HFF-Myc (cell line): Measurements from ENCODE around the gene FLCN.

Source experiments
- DNase-seq: peaks from one replicate; pipeline ENCODE4 v3.0.0-alpha.2; 2011; ENCODE audit warnings: low read depth; ENCODE audit errors: extremely low read depth
- H3K4me3 ChIP-seq: replicated peaks from 2 replicates; pipeline ENCODE4 v1.5.1; 2011; ENCODE audit warnings: low read depth, mild to moderate bottlenecking, control low read depth, low read length
- CTCF ChIP-seq: IDR thresholded peaks from 2 replicates; pipeline ENCODE4 v1.5.1; 2012; ENCODE audit warnings: mild to moderate bottlenecking, low read depth, low read length, control low read depth; ENCODE audit errors: missing control alignments

FLCN gene

GRCh38 chr17:17165666-17166308 lies 71.2 kb downstream of the FLCN start:
- TF ChIP-seq CTCF, result no peak
- DNase-seq, result no peak
- no peak overlapping the region for H3K4me3 ChIP-seq

- no peak for DNase-seq
- H3K4me3 ChIP-seq, result no peak overlapping the region
- TF ChIP-seq CTCF, result no peak
Observed at GRCh38 chr17:17164676-17165075, 72.3 kb downstream of the FLCN start.

- DNase-seq, result no peak
- TF ChIP-seq CTCF, result no peak
- no peak overlapping the region for H3K4me3 ChIP-seq
Observed at GRCh38 chr17:17164156-17164555, 72.8 kb downstream of the FLCN start.
